T-helper 1 cell treated with Interleukin-12 subunit alpha and Interleukin-12 subunit beta and Interleukin-4 antibody, amounts not matched to agents 30 ng/mL and 1 ng/mL, for 36 hours (primary cell): Measurements from ENCODE around the gene PTX4. TPM values are rescaled to one million over a fixed set of nuclear protein-coding genes. Genes with fewer than 3 reads are reported as not detected.

Experiments
- intact Hi-C: fragments of 100-400 bp; cut with micrococcal nuclease; formaldehyde crosslinking; loops from one replicate; pipeline ENCODE4 v1.15.1; 2024
- total RNA-seq: library from RNA; stranded (reverse); gene quantifications from 2 replicates; pipeline ENCODE4 v1.2.3, GENCODE V29; 2022

The PTX4 gene
- total RNA-seq, 1 donor from 2014 or later, result not detected

DNA sequence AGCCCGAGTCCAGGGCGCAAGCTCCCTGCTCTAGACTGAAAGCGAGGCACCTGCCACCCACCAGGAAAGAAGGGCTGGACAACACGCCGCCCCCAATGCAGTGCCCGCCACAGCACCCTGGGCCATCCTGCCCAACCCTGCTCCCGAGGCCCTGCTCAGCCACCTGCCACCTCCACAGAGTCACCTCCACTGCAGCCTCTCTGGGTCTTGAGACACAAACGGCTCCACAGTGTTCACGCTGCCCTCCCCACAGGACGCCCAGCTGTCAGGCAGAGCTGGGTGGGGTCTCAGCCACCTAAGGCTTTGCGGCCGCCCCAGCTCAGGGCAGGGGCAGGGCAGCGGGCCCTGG lies 23.2 kb downstream of the PTX4 start:
- intact Hi-C loops, result no loop called here

DNA sequence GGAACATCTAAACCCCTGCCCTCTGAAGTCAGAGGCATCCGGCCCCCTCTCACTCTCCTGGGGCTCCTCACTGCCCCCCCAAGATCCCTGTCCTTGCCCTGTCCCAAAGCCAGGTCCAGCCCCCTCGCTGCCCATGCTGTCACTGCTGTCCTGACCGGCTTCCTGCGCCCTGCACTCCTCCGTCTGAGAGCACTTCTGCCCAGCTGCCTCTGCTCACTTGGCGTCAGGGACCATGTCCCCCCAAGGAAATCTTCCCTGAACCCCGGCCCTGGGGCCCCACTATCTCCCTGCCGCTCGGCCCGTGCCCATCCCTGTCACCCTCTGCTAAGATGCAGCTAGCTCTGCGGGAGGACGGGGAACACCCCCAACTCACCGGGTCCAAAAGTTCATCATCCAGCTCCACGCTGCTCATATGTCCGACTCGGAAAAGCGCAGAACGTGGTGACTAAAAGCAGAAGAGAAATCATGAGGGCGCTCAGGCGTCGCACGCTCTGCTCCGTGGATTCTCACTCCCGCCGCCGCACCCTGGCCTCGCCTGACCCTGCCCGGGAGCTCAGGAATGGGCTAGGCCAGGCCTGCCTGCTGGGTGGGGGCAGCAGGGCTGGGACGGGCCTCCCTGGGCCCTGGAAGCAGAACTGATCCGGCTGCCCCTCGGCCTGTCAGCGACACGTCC lies 23.7 kb downstream of the PTX4 start:
- intact Hi-C loops, result no loop called here

DNA sequence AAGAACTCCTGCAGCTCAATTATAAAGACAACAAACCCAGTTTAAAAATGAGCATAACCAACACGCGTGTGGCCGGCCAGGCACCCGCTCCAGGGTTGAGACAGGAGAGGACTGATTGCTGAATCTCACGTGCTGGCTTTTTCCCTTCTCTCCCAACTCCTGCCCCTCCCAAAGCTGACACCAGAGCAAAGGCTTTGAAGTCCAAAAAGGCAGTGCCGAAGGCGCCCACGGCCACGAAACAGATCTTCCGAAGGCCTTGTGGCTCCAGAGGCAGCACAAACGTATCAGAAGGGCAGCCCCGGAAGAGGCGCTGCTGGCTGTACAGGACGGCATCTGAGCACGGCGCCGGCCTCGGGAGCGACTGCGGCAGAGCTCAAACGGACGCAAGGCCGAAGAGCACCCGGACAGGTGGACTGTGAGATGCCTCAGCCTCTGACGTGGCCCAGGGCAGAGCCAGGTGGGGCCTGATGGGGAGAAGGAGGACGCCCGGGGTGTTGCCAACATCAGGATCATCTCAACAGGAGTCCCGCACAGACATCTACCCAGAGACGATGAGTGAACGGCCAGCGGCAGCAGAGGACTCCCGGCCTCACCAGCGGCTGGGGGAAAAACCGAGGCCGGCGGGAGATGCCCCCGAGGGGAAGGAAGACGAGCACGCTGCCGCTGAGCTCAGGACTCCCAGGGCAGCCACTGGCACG lies 24.4 kb downstream of the PTX4 start:
- intact Hi-C loops, result no loop called here

DNA sequence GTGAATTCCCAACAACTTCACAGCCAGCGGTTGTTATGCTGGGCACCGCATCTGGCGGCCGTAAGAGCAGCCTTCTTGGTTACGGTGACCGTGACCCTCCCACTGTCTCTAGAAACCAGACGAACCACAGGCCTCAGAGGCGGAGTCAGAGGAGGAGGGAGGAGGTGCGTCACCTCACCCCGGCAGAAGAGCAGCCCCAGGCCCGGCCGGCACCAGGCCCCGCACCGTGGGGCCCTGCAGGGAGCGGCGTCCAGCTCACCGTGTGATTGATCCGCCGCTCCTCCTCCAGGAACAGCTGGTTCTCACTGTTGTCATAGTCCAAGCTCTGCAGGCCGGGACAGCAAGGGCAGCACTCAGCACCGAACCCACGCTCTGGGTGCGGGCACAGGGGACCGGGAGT lies 27.6 kb downstream of the PTX4 start:
- intact Hi-C loops, result no loop called here

DNA sequence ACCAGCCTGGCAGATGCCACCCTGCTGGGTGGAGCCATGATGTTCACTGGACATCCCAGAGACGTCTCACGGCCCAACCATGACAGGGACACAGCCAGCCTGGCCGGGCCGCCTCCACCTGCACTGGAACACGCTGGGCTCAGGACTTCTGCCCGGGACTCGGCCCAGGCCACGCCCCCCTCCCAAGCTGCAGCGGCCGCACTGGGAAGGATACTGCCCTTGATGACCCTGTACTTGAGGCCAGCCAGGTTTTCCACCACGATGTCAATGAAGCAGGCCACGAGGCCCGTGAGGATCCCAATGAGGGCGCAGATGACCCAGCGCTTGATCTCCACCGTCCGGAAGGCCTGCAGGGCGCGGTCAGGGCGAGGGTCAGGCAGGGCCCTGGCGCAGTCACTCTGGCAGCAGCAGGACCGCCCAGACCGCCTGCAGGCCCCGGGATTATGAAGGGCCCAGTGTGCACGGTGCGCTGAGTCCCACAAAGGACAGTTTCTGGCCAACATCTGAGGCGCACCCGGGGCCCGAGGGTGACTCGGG lies 28.1 kb downstream of the PTX4 start:
- intact Hi-C loops, result no loop called here

DNA sequence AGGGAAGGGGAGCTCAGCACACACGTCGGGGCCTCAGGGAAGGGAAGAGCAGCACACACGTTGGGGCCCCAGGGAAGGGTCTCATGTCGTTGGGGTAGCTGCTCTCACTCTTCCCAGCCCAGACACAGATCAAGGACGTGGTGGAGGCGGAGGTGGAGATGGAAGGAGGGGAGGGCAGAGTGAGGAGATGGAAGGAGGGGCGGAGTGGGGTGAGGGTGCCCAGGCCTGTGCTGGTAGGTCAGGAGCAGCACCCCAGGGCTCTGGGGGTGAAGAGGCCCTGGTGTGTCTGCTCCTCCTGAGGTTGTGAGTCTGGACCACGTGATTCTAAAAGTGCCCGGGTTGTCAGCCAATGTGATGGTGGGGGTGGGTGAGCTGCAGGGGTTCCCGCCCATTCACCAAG lies 28.8 kb downstream of the PTX4 start:
- intact Hi-C loops, result no loop called here

DNA sequence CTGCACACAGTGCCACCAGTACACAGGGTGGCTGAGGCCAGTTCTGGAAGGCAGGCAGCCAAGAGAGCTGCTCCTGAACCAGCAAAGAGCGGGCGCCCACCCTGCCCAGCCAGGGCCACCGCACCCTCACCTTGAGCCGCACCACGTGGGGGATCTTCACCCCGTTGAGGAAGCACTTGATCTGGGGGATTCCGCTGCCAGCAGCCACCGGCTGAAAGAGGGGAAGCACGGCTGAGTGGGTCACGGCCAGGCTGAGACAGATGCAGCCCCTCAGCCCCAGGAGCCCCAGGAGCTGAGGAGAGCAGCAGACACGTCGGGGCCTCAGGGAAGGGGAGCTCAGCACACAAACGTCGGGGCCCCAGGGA lies 29.8 kb downstream of the PTX4 start:
- intact Hi-C loops, result no loop called here

DNA sequence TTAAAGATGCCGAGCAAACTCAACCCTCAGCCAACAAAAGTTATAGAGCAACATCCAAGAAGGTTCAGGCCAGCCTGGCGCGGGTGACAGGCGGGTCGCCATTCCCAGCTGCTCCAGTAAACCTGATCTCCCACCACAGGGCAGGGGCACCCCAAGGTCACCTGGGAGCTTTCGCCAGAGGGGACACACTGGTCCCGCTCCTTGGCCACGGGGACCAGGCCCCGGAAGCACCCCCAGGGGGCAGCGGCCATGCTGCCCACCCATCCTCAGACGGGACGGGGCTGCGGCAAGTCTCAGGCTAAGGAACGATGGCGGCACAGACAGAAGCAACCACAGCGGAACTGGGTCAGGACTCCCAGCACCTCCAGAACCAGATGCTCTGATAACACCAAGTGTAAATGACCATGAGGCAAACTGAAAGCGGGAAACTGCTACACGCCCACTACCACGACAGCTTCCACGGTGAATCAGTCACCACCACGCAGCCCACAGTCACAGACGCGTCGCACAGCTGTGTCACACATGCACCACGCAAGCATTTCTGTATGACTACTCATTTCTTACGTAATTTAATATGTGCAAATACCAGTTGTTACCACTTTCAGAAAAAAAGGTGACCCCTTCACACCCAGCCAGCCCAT lies 30.3 kb downstream of the PTX4 start:
- intact Hi-C loops, result no loop called here

DNA sequence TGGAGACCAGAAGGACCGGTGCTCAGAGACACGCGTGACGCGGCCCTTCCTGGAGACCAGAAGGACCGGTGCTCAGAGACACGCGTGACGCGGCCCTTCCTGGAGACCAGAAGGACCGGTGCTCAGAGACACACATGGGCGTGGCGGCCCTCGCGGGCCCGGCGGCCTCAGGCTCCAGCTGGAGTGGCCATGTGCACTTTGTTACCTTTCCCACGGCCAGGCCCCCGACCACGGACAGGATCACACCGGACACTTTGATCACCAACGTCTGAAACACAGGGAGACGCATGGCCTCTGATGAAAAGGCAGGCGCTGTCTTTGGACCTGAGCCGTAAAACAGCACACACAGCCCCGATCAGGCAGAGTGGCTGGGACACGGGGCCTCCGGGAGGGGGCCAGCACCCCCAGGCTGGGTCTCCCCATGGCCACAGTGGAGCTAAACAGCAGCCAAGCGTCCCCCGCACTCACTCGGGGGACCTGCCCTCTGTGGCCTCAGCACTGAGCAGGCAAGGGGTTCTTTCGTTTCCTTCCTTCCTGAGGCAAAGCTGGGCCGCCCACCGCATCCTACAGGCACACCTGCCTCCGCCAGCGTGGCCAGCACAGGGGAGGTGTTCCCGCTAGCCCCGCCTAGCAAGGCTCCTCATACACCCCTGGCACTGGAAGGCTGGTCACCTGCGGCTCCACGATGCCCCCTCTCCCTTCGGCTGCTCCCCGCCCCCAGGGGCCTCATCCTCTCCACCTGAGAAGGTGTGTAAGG lies 31.1 kb downstream of the PTX4 start:
- intact Hi-C loops, result no loop called here

DNA sequence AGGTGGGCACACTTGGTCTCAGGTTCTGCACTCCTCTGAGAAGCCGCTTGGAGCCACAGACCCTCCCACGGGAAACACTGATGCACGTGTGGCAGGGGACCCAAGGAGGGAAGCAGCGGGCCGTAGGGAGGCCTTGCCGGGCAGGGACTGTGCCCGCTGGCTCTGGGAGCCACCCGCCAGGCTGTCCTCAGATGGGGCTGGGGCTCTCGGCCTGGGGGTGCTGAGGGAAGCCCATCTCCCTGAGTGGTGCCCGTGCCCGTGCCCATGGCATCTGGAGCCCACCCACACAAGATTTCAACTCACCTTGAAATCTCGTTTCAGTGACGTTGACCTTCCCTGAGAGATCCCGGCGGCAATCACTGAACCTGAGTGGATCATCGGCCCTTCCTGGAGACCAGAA lies 31.8 kb downstream of the PTX4 start:
- intact Hi-C loops, result no loop called here

DNA sequence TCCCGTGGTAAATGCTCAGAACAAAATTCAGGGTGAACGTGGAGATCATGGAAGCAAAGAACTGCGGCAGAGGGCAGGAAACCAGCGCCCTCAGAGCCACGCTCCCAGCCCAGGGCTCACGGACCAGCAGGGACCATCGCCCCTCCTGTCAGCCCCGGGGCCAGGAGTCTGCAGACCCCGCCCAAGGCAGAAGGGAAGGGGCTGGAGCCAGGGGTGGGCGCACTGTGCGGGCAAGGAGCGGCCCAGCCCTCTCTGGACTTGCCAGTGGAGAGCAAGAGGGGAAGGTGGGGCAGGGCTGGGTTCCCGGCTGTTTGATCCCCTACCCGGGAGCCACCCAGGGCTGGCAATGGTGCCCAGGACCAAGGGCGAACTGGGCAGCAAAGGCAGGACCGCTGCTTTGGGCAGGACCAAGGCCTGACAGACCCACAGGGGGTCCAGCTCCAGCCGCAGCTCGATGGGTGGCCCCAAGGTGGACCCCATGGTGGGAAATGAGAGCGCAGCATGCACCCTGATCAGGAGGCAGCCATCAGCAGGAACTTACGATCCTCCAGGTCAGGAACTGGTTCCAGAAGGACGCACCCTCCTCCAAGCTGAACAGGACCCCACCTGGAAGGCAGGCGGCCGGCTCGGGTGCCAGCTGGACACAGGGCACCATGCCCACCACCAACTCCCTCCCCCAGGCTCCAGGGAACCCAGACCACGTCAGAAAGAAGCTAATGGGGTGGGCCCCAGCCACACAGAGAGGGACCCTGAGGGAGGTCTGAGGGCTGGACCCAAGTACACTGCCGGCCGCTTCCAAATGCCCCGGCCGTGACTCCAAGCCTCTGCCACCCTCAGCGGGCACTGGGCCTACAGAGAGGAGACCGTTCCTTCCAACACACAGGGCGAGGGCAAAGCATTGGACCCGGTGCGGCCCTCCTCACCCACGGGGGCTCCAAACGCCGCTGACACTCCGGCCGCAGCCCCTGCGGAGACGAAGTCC lies 33.3 kb downstream of the PTX4 start:
- intact Hi-C loops, result no loop called here

DNA sequence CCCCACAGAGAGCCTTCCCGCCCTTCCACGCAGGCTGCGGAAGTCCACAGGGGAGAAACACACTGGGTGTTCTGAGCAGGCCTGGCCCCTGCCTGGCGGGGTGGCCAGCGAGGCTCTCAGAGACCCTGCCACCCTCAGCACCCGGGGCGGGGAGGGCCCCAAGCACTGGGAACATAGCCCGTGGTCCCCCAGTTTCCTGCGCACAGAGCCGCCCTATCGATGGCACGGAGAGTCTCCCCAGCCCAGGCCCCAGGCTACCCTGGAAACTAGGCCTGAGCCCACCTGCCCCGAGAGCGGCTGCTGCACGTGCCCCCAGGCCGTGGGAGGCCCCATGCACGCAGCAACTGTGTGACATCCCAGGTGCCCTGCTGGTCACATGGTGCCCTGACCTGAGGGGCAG lies 34.2 kb downstream of the PTX4 start:
- intact Hi-C loops, result no loop called here

DNA sequence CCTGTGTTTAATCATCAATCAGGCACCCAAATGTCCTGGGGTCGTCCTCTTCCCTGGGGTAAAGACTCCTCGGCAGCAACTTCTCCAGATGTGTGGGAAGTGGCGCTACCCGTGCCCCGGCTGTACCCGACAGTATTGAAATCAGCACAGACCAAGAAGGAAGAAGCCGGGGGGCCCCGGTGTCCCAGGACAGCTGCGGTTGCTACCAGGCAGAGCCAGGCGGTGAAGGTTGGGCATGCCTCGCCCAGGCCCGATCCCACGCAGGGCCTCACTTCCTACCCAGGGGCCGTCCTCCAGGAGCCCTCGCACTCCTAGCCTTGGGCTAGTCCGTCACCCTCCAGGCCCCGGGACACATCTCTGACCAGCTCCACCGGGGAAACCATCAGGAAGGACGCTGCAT lies 35.4 kb downstream of the PTX4 start:
- intact Hi-C loops, result no loop called here

DNA sequence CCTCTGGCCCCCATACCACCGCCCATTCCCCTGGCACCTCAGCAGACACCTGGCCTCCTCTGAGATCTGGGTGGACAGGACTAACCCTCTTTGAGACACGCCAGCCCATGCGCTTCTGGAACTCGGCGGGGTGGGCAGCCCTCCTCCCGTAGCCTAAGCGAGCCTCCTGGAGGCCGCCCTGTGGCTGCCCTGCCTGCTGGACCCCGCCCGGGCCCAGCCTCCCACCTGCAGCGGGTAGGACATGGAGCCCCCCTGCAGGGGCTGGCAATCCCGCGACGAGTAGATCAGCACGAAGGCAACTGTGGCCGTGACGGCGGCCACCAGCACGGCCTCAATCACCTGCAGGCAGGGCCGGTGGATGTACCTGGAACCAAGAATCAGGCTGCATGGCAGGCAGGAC lies 36.2 kb downstream of the PTX4 start:
- intact Hi-C loops, result no loop called here

DNA sequence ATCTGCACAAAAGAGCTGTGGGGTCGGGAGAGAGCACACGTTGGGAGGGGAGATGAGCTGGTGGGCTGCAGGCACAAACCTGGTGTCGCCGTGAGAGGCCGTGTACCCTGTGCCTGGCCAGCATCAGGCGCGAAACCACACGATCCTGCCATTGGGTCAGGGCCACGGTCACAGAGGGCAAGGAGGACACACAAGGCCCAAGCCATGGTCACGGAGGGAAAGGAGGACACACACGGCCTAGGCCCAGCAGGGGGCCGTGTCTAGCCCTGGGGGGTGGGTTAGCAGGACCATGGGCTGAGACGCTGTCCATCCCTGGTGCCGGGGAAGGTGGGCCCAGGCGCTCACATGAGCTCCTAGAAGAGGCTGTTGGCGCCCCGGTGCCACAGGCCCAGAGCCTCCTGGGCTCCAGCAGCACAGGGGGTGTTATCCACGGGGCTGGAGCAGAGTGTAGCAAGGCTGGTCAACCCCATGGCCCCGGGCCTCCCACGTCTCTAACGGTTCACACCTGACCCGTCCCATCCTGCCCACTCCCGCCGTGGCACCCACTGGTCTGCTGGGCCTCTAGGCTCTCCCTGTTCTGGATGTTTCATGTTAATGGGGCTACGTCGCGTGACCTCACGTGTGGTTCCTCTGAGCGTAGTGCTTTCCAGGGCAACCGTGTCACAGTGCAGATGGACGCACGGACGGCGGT lies 36.9 kb downstream of the PTX4 start:
- intact Hi-C loops, result no loop called here

DNA sequence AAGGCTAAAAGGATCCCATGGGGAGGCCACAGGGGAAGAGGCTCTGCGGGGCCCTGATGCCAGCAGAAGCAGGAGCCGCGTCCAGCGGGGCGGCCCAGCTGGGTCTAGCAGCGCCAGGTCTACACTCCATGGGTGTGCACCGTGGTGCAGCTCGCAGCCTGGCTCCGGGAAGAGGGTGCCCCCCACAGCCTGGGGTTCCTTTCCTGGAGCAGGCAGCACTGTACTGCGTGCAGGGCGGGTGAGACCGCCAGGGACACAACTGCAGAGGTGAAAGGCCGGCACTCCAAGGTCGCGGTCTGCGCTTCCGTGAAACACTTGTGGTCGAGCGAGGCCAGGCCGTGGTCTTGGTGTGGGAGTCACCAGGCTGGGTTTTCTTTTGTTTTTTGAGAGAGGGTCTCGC lies 37.9 kb downstream of the PTX4 start:
- intact Hi-C loops, result no loop called here

DNA sequence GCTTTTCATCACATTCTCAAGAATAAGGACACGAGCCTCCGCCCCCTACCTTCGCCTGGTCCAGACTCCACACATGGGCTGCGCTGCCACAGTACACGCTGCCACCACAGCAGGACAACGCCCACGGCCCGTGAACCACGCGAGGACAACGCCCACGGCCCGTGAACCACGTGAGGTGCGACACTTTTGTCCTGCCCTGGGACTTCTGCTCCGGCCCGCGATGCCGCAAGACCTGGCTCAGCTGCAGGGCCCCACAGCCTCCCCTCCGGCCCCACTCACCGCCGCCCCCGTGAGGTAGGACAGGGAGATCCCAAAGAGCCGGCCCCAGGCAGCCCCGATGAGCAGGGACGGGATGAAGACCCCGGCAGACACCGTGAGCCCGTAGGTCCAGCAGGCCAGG lies 38.5 kb downstream of the PTX4 start:
- intact Hi-C loops, result no loop called here

DNA sequence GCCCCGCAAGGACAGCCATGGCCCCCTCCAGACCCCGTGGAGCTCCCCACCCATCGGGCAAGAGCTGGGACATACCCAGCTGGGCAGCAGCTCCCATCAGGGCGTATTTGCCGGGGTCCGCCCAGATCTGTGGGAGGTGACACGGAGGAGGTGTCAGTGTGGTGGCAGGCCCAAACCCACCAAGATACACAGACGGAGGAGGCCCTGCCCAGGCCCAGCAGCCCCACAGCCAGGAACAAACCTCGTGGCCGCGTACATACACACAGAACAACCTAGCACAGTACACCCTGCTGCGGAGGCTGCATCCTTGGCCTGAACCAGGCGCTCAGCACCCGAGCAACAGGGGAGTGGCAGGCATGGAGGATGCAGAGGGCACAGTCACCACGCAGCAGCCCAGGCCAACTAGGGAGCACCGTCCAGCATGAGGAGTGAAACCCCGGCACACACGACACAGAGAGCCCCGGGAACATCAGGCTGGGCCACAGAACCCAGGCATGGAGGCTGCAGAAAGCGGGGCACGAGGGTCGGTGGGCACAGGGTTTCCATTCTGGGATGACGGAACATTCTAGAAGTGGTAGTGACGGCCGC lies 39.4 kb downstream of the PTX4 start:
- intact Hi-C loops, result no loop called here

DNA sequence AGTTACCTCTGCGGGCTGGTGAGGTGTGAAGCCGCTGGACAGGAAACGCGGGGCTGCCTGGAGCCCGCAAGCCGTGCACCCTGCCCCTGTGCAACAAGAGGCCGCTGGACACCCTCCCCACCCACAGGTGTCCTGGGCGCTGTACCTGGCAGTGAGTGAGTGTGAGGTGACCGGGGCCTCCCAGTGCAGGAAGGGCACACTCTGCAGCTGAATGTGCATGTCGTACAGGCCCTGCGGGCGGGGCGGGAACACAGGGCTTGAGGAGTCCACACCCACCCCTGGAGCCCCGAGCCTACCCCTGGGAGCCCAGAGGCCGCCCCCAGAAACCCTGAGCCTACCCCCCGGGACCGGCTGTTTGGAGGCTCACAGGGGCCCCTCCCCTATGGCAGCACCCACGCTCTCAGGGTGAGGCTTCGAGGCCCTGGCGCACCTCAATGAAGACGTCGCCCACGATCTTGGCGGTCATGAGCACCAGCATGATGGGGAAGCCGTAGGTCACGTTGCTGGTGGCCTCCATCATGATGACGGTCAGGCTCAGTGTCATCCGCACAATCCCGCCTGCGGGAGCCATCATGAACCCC lies 40.1 kb downstream of the PTX4 start:
- intact Hi-C loops, result no loop called here
